Erythroblast (primary cell): Measurements from ENCODE around the gene TMEM260.

Experiments used
- GATA1 ChIP-seq: IDR thresholded peaks from 2 replicates; pipeline ENCODE4 v1.6.1; 2011; ENCODE audit warnings: low read depth, mild to moderate bottlenecking, control low read depth, low read length, moderate library complexity
- POLR2A ChIP-seq: IDR thresholded peaks from 2 replicates; pipeline ENCODE4 v1.6.1; 2011; ENCODE audit warnings: mild to moderate bottlenecking, low read length

DNA sequence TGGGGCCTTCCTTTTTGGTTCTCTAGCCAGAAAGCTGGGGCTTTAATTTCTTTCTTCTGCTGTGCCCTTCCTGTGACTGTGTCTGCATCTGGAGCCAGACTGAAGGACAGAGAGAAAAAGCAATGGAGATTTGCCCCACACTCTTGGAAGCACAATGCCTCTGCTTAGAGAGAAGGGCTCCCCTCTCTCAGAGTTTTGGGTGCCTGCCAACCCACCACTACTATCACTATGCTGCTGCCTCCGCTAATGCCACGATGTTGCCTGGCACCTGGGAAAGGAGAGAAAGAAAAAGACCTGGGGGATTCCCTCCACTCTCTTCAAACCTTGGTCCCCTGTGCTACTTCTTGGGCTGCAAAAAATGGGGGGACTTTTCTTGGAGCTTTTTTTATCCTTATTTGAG is 52.6 kb downstream of the TMEM260 start:
- no peak for TF ChIP-seq POLR2A
- TF ChIP-seq GATA1: no peak
